Activated CD4-positive, alpha-beta T cell treated with anti-CD3 and anti-CD28 coated beads, Interleukin-2, amount 50 U/mL, for 24 hours (primary cell): ENCODE data around the gene KLHL40.
A peak's percentile ranks its signal among the peaks of the same experiment; 100 is the strongest.

Experiments used
- DNase-seq, 2 donors: peaks; one replicate each; pipeline ENCODE4 v3.0.0-alpha.2; 2020; ENCODE audit warnings: low read depth in 1 of 2, low spot score in 1 of 2

Gene KLHL40

GRCh38 chr3:42668413-42668760 is 16.9 kb upstream of the KLHL40 start:
- DNase-seq = no peak

GRCh38 chr3:42668793-42669217 is 16.5 kb upstream of the KLHL40 start:
- no peak for DNase-seq

GRCh38 chr3:42670051-42670576 is 15.2 kb upstream of the KLHL40 start:
- no peak for DNase-seq

GRCh38 chr3:42670670-42671069 is 14.7 kb upstream of the KLHL40 start:
- no peak for DNase-seq

GRCh38 chr3:42672515-42672914 is 12.8 kb upstream of the KLHL40 start:
- DNase-seq = no peak

- no peak for DNase-seq
Observed at GRCh38 chr3:42673082-42673481, 12.3 kb upstream of the KLHL40 start.

- DNase-seq = no peak
Observed at GRCh38 chr3:42674146-42674545, 11.2 kb upstream of the KLHL40 start.

- DNase-seq = no peak
Observed at GRCh38 chr3:42675909-42676308, 9.4 kb upstream of the KLHL40 start.

GRCh38 chr3:42678447-42678846 is 6.9 kb upstream of the KLHL40 start:
- DNase-seq = no peak

- DNase-seq = no peak
Observed at GRCh38 chr3:42680271-42680670, 5.1 kb upstream of the KLHL40 start.

- no peak for DNase-seq
Observed at GRCh38 chr3:42680806-42681205, 4.5 kb upstream of the KLHL40 start.

GRCh38 chr3:42681361-42682038 is 3.8 kb upstream of the KLHL40 start:
- no peak for DNase-seq

- no peak for DNase-seq
Observed at GRCh38 chr3:42682301-42683070, 2.9 kb upstream of the KLHL40 start.

GRCh38 chr3:42683875-42684598 is 1.3 kb upstream of the KLHL40 start:
- peak; percentile 19 to 42 for DNase-seq

- DNase-seq = no peak
Observed at GRCh38 chr3:42684632-42685362, 540 bp upstream of the KLHL40 start.

GRCh38 chr3:42685891-42686820 is 819 bp downstream of the KLHL40 start:
- no peak for DNase-seq

GRCh38 chr3:42686832-42687650 is 1.7 kb downstream of the KLHL40 start:
- no peak for DNase-seq

GRCh38 chr3:42688016-42688415 is 2.7 kb downstream of the KLHL40 start:
- DNase-seq = no peak
